Measurements from ENCODE around the gene WNK1. TPM values are rescaled to one million over a fixed set of nuclear protein-coding genes. Genes with fewer than 3 reads are reported as not detected.
A peak's percentile ranks its signal among the peaks of the same experiment; 100 is the strongest.

WNK1 gene
- total RNA-seq, 1 donor from 2014 or later: 248 TPM

GRCh38 chr12:863285-863684, 110.9 kb downstream of the WNK1 start:
- no peak overlapping the region for H3K4me3 Mint-ChIP-seq (ENCODE audit: low read depth)
- no peak for DNase-seq (ENCODE audit: low spot score, unreplicated experiment)
- TF ChIP-seq CTCF (IDR thresholded peaks at IDR 0.05; ENCODE audit: unreplicated experiment): no peak
- no peak overlapping the region for H3K27ac Mint-ChIP-seq
- no peaks in the 10 kb centered on the region for H3K27me3 Mint-ChIP-seq
- H3K4me1 Mint-ChIP-seq (ENCODE audit: low read depth): no peaks in the 10 kb centered on the region
- peaks cover 24% of the 10 kb centered on the region for H3K36me3 Mint-ChIP-seq (ENCODE audit: insufficient read depth)
- no peaks in the 10 kb centered on the region for H3K9me3 Mint-ChIP-seq (ENCODE audit: low read depth)

- no peak overlapping the region for H3K27ac Mint-ChIP-seq
- DNase-seq (ENCODE audit: low spot score, unreplicated experiment): no peak
- TF ChIP-seq CTCF (IDR thresholded peaks at IDR 0.05; ENCODE audit: unreplicated experiment): no peak
- H3K4me3 Mint-ChIP-seq (ENCODE audit: low read depth): no peak overlapping the region
- no peaks in the 10 kb centered on the region for H3K4me1 Mint-ChIP-seq (ENCODE audit: low read depth)
- H3K36me3 Mint-ChIP-seq (ENCODE audit: insufficient read depth): peaks cover 26% of the 10 kb centered on the region
- no peaks in the 10 kb centered on the region for H3K9me3 Mint-ChIP-seq (ENCODE audit: low read depth)
- no peaks in the 10 kb centered on the region for H3K27me3 Mint-ChIP-seq
Measured at GRCh38 chr12:865614-866013, 113.2 kb downstream of the WNK1 start.

GRCh38 chr12:867905-868304, 115.5 kb downstream of the WNK1 start:
- peak; percentile 8 for TF ChIP-seq CTCF (IDR thresholded peaks at IDR 0.05; ENCODE audit: unreplicated experiment)
- H3K9me3 Mint-ChIP-seq (ENCODE audit: low read depth): no peaks in the 10 kb centered on the region
- no peaks in the 10 kb centered on the region for H3K4me1 Mint-ChIP-seq (ENCODE audit: low read depth)
- no peak overlapping the region for H3K4me3 Mint-ChIP-seq (ENCODE audit: low read depth)
- DNase-seq (ENCODE audit: low spot score, unreplicated experiment): no peak
- peaks cover 31% of the 10 kb centered on the region for H3K36me3 Mint-ChIP-seq (ENCODE audit: insufficient read depth)
- no peak overlapping the region for H3K27ac Mint-ChIP-seq
- H3K27me3 Mint-ChIP-seq: no peaks in the 10 kb centered on the region

GRCh38 chr12:868722-869121, 116.3 kb downstream of the WNK1 start:
- peak overlapping the region; percentile 8 for H3K27ac Mint-ChIP-seq
- DNase-seq (ENCODE audit: low spot score, unreplicated experiment): no peak
- H3K9me3 Mint-ChIP-seq (ENCODE audit: low read depth): no peaks in the 10 kb centered on the region
- peaks cover 1% of the 10 kb centered on the region for H3K4me1 Mint-ChIP-seq (ENCODE audit: low read depth)
- H3K36me3 Mint-ChIP-seq (ENCODE audit: insufficient read depth): peaks cover 35% of the 10 kb centered on the region
- H3K4me3 Mint-ChIP-seq (ENCODE audit: low read depth): no peak overlapping the region
- peak; percentile 37 for TF ChIP-seq CTCF (IDR thresholded peaks at IDR 0.05; ENCODE audit: unreplicated experiment)
- no peaks in the 10 kb centered on the region for H3K27me3 Mint-ChIP-seq

- Mint-ChIP-seq H3K27me3 (no peaks in the 10 kb centered on the region), H3K36me3 (ENCODE audit: insufficient read depth) (peaks cover 23% of the 10 kb centered on the region), H3K4me1 (ENCODE audit: low read depth) (peaks cover 1% of the 10 kb centered on the region), H3K4me3 (ENCODE audit: low read depth) (no peak overlapping the region), H3K27ac (peak overlapping the region; percentile 51), H3K9me3 (ENCODE audit: low read depth) (no peaks in the 10 kb centered on the region)
- no peak for TF ChIP-seq CTCF (IDR thresholded peaks at IDR 0.05; ENCODE audit: unreplicated experiment)
- DNase-seq (ENCODE audit: low spot score, unreplicated experiment): no peak
Measured at GRCh38 chr12:870378-870777, 118.0 kb downstream of the WNK1 start.

Measured in progenitor cell of endocrine pancreas (in vitro differentiated cells).